GM19395 (cell line): ENCODE data around the gene P2RX7.
A peak's percentile ranks its signal among the peaks of the same experiment; 100 is the strongest.
"Not testable (repeated sequence)": the region's sequence is repeated elsewhere in the genome, so short reads cannot be mapped to it uniquely, and the experiment has no call there.

ENCODE experiments used
- ATAC-seq: cut with Tn5 transposase; IDR thresholded peaks from one replicate; pipeline ENCODE4 v1.9.1; 2021; ENCODE audit warnings: mild to moderate bottlenecking, moderate library complexity; ENCODE audit not compliant: unreplicated experiment

Gene P2RX7

GRCh38 chr12:121226871-121227270 is 94.2 kb downstream of the P2RX7 start:
- ATAC-seq = not testable (repeated sequence)

GRCh38 chr12:121227294-121227693 is 94.6 kb downstream of the P2RX7 start:
- ATAC-seq = peak; percentile 61

- ATAC-seq = no peak
These were observed 96.4 kb downstream of the P2RX7 start for GRCh38 chr12:121228919-121229665.

GRCh38 chr12:121229826-121230537 is 97.3 kb downstream of the P2RX7 start:
- ATAC-seq = not testable (repeated sequence)

- ATAC-seq = no peak
These were observed 97.8 kb downstream of the P2RX7 start for GRCh38 chr12:121230538-121230907.

GRCh38 chr12:121232163-121232562 is 99.5 kb downstream of the P2RX7 start:
- no peak for ATAC-seq

GRCh38 chr12:121232977-121233627 is 100.4 kb downstream of the P2RX7 start:
- ATAC-seq = no peak

GRCh38 chr12:121233628-121234020 is 100.9 kb downstream of the P2RX7 start:
- no peak for ATAC-seq

GRCh38 chr12:121236776-121237175 is 104.1 kb downstream of the P2RX7 start:
- ATAC-seq = no peak

GRCh38 chr12:121237415-121237814 is 104.7 kb downstream of the P2RX7 start:
- ATAC-seq = no peak
